ENCODE results near the gene FUT9.

FUT9 gene

GRCh38 chr6:96074006-96074405 lies 58.2 kb downstream of the FUT9 start:
- DNase-seq, result no peak

- DNase-seq, result no peak
Observed at GRCh38 chr6:96075826-96076225, 60.1 kb downstream of the FUT9 start.

- no peak for DNase-seq
Observed at GRCh38 chr6:96086745-96087144, 71.0 kb downstream of the FUT9 start.

GRCh38 chr6:96089173-96089572 lies 73.4 kb downstream of the FUT9 start:
- DNase-seq, result peak; percentile 28

- peak; percentile 30 for DNase-seq
Observed at GRCh38 chr6:96094077-96094476, 78.3 kb downstream of the FUT9 start.

GRCh38 chr6:96099069-96099468 lies 83.3 kb downstream of the FUT9 start:
- DNase-seq, result no peak

GRCh38 chr6:96101564-96101963 lies 85.8 kb downstream of the FUT9 start:
- DNase-seq, result no peak

GRCh38 chr6:96104910-96105309 lies 89.1 kb downstream of the FUT9 start:
- DNase-seq, result no peak

GRCh38 chr6:96110878-96111277 lies 95.1 kb downstream of the FUT9 start:
- DNase-seq, result no peak

GRCh38 chr6:96116674-96117073 lies 100.9 kb downstream of the FUT9 start:
- DNase-seq, result peak; percentile 44

- DNase-seq, result peak; percentile 43
Observed at GRCh38 chr6:96124778-96125177, 109.0 kb downstream of the FUT9 start.

GRCh38 chr6:96138406-96138805 lies 122.6 kb downstream of the FUT9 start:
- no peak for DNase-seq

- no peak for DNase-seq
Observed at GRCh38 chr6:96142142-96142541, 126.4 kb downstream of the FUT9 start.

GRCh38 chr6:96150431-96150830 lies 134.7 kb downstream of the FUT9 start:
- DNase-seq, result no peak

- no peak for DNase-seq
Observed at GRCh38 chr6:96151707-96152106, 135.9 kb downstream of the FUT9 start.

GRCh38 chr6:96152114-96152708 lies 136.4 kb downstream of the FUT9 start:
- DNase-seq, result no peak

GRCh38 chr6:96153775-96154174 lies 138.0 kb downstream of the FUT9 start:
- peak; percentile 20 for DNase-seq

GRCh38 chr6:96156425-96156824 lies 140.7 kb downstream of the FUT9 start:
- DNase-seq, result peak; percentile 75

- DNase-seq, result peak; percentile 92
Observed at GRCh38 chr6:96157018-96157565, 141.3 kb downstream of the FUT9 start.

GRCh38 chr6:96162711-96163120 lies 146.9 kb downstream of the FUT9 start:
- DNase-seq, result no peak

- no peak for DNase-seq
Observed at GRCh38 chr6:96164802-96165201, 149.0 kb downstream of the FUT9 start.

- no peak for DNase-seq
Observed at GRCh38 chr6:96171112-96171511, 155.3 kb downstream of the FUT9 start.

- peak; percentile 49 for DNase-seq
Observed at GRCh38 chr6:96184798-96185197, 169.0 kb downstream of the FUT9 start.

- no peak for DNase-seq
Observed at GRCh38 chr6:96186094-96186493, 170.3 kb downstream of the FUT9 start.

- DNase-seq, result peak; percentile 27
Observed at GRCh38 chr6:96186516-96187195, 170.9 kb downstream of the FUT9 start.

Data from OCI-M1 (cell line).